HG02678 (cell line): ENCODE measurements around the gene LRRC3.
"Not testable (repeated sequence)": the region's sequence is repeated elsewhere in the genome, so short reads cannot be mapped to it uniquely, and the experiment has no call there.

Source experiments
- ATAC-seq: cut with Tn5 transposase; IDR thresholded peaks from one replicate; pipeline ENCODE4 v1.9.1; 2021; ENCODE audit warnings: mild to moderate bottlenecking, moderate library complexity; ENCODE audit not compliant: unreplicated experiment

LRRC3 gene

GRCh38 chr21:44477131-44477530, 21.8 kb downstream of the LRRC3 start:
- no peak for ATAC-seq

- ATAC-seq = no peak
These were observed 22.4 kb downstream of the LRRC3 start for GRCh38 chr21:44477712-44478111.

- no peak for ATAC-seq
These were observed 23.0 kb downstream of the LRRC3 start for GRCh38 chr21:44478124-44478800.

GRCh38 chr21:44478801-44479167, 23.5 kb downstream of the LRRC3 start:
- no peak for ATAC-seq

GRCh38 chr21:44479556-44480199, 24.4 kb downstream of the LRRC3 start:
- not testable (repeated sequence) for ATAC-seq

- no peak for ATAC-seq
These were observed 25.1 kb downstream of the LRRC3 start for GRCh38 chr21:44480200-44481053.

GRCh38 chr21:44482581-44483287, 27.4 kb downstream of the LRRC3 start:
- no peak for ATAC-seq

GRCh38 chr21:44483288-44484237, 28.3 kb downstream of the LRRC3 start:
- ATAC-seq = no peak

- ATAC-seq = no peak
These were observed 29.4 kb downstream of the LRRC3 start for GRCh38 chr21:44484498-44485253.

GRCh38 chr21:44485254-44485793, 30.0 kb downstream of the LRRC3 start:
- no peak for ATAC-seq

GRCh38 chr21:44485796-44486195, 30.5 kb downstream of the LRRC3 start:
- ATAC-seq = no peak

- no peak for ATAC-seq
These were observed 31.0 kb downstream of the LRRC3 start for GRCh38 chr21:44486302-44486701.

- no peak for ATAC-seq
These were observed 32.5 kb downstream of the LRRC3 start for GRCh38 chr21:44487831-44488230.

- ATAC-seq = no peak
These were observed 34.7 kb downstream of the LRRC3 start for GRCh38 chr21:44489962-44490361.

GRCh38 chr21:44490405-44490804, 35.1 kb downstream of the LRRC3 start:
- ATAC-seq = no peak

- ATAC-seq = no peak
These were observed 35.5 kb downstream of the LRRC3 start for GRCh38 chr21:44490816-44491215.

- no peak for ATAC-seq
These were observed 37.5 kb downstream of the LRRC3 start for GRCh38 chr21:44492567-44493385.

GRCh38 chr21:44494418-44494817, 39.1 kb downstream of the LRRC3 start:
- ATAC-seq = no peak
